Measurements from ENCODE around the gene ZNF618.

ZNF618 gene

DNA sequence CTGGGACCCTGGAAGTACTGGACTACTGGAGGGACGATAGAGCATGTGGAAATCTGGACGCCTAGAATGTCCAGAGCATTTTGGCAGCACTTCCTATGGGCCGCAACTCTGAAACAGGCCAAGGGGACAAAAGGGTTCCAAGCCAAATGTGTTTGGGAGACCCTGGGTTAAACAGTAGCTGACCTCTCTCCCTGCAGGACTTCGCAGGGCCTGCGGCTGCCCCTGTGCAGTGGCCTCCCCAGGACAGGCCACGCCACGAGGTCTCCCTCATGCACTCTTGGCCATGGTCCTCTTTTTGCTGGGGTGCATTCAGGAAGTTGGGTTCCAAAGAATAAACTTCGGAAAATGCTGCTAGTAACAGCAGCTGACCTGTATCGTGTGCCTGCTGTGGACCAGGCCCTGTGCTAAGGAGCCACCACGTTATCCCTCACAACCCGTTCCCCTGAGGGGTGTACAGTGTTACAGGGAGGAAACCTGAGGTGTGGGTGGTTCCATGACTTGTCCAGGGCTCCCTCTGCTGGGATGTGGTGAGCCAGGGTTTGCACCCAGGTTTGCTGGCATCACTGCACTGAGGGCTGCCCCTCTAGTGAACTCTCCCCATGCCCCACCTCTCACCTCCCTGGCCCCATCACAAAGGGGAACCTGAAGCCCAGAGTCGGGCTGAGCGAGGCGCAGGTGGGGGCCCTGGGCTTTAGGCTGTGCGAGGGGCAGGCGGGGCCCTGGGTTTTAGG is 122.6 kb downstream of the ZNF618 start:
- DNase-seq (ENCODE audit: low read depth): no peak
- peak; percentile 54 for TF ChIP-seq CTCF (conservative IDR thresholded peaks at IDR 0.05; ENCODE audit: low read length)
- H3K4me3 ChIP-seq (ENCODE audit: low read length): no peak overlapping the region

DNA sequence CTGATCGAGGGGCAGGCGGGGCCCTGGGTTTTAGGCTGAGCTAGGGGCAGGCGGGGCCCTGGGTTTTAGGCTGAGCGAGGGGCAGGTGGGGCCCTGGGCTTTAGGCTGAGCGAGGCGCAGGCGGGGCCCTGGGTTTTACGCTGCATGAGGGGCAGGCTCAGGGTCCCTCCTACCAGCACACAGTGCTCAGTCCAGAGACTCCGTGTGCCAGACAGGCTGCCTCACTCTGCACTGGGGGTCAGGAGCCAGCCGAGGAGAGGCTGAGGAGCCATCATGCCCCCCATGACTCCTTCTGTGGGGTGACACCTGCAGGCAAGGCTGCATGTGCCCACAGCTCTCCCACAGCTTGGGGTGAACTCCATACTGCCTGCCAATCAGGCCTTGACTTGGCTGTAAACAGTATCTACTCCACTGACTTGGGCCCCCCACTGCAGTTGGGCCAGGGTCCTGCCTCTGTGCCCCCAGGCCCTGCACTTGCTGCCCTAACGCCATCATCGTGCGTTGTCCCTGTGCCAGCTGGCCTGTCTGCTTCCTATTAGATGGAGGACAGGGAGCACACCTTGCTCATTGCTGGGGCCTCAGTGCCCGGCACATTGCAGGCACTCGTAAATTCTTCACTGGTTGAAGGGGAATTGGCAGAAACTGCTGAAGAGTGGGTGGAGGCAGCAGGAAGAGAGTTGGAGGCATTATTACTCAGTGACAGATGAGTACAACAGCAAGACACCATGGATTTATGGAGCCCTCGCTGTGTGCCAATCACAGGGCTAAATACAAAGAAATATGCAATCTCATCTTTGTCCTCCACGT is 123.3 kb downstream of the ZNF618 start:
- no peak for DNase-seq (ENCODE audit: low read depth)

DNA sequence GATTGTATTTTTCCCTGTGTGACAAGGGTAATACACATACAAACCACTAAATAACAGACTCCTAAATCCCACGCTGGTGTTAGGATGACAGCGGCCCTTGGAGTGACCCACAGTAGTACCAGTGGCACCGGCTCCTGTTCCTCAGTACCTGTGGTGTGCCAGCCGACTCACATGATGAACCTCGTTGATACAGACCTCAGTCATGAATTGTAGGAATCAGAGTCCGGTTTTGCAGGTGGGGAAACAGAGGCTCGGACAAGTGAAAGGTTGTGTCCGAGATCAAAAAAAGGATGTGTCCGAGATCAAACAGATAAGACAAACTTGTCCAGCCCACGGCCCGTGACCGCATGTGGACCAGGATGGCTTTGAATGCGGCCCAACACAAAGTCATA is 124.0 kb downstream of the ZNF618 start:
- no peak for DNase-seq (ENCODE audit: low read depth)
- no peak overlapping the region for H3K4me3 ChIP-seq (ENCODE audit: low read length)
- TF ChIP-seq CTCF (conservative IDR thresholded peaks at IDR 0.05; ENCODE audit: low read length): no peak

More for the DNA sequence above, 123.3 kb downstream of the ZNF618 start:
- no peak overlapping the region for H3K4me3 ChIP-seq (ENCODE audit: low read length)
- no peak for TF ChIP-seq CTCF (conservative IDR thresholded peaks at IDR 0.05; ENCODE audit: low read length)

DNA sequence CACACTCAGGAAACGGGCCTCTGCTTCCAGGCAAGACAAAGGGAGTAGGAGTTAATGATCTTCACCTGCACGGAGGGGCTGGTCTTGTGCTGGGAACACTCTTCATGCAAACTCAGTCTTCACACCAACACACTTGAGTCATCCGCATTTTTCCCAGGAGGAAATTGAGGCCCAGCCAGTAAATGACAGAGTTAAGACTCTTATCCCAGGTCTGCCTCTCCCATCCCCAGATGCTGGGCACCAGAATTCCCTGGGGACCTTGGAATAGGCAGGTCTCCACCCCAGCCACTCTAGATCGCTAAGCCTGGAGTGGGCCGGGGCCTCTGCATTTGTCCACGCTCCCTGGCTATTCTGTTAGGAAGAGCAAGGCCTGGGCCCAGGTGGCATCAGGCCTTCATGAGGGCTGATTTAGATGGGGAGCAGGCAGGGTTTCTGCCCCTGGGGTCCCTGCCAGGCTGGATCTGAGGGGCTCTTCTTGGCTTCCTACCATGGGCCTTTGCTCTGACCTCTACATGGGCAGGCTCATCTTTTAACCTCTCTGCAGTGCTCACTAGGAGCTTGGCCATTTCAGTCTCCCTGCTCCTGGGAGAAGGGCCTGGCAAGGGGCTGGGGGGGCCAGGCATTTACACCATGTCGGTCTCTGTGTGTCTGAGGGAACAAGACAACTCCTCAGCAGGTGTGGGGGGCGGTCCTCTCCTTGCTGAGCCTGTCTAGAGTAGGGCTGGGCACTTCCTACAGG is 124.7 kb downstream of the ZNF618 start:
- no peak overlapping the region for H3K4me3 ChIP-seq (ENCODE audit: low read length)
- no peak for TF ChIP-seq CTCF (conservative IDR thresholded peaks at IDR 0.05; ENCODE audit: low read length)
- DNase-seq (ENCODE audit: low read depth): peak; percentile 36

GRCh38 chr9:114001410-114001685 is 125.2 kb downstream of the ZNF618 start:
- H3K4me3 ChIP-seq (ENCODE audit: low read length): no peak overlapping the region
- DNase-seq (ENCODE audit: low read depth): no peak
- TF ChIP-seq CTCF (conservative IDR thresholded peaks at IDR 0.05; ENCODE audit: low read length): no peak

GRCh38 chr9:114001794-114002261 is 125.7 kb downstream of the ZNF618 start:
- no peak for DNase-seq (ENCODE audit: low read depth)
- TF ChIP-seq CTCF (conservative IDR thresholded peaks at IDR 0.05; ENCODE audit: low read length): no peak
- no peak overlapping the region for H3K4me3 ChIP-seq (ENCODE audit: low read length)
